ENCODE measurements around the gene SLC30A7. TPM values are rescaled to one million over a fixed set of nuclear protein-coding genes. Genes with fewer than 3 reads are reported as not detected.
A peak's percentile ranks its signal among the peaks of the same experiment; 100 is the strongest.

SLC30A7 gene
- total and polyA plus RNA-seq, 2 of the 13 experiments (the other 11 are each of a cell fraction or from before 2014, with no cell fraction given), result 8.3 to 40.8 TPM

- no peak for TF ChIP-seq ZNF713 (CRISPR knock-in tag; IDR thresholded peaks at IDR 0.05)
- no peak for TF ChIP-seq MAFK (conservative IDR thresholded peaks at IDR 0.05 in 1 of 2, IDR thresholded peaks at IDR 0.05 in 1 of 2; ENCODE audit: low read length in 2 of 2)
- no peak for TF ChIP-seq CREM (IDR thresholded peaks at IDR 0.05)
- no peak for TF ChIP-seq CREM (CRISPR knock-in tag; IDR thresholded peaks at IDR 0.05)
- TF ChIP-seq TBP (CRISPR knock-in tag; IDR thresholded peaks at IDR 0.05), result no peak
- TF ChIP-seq PAF1 (CRISPR knock-in tag; IDR thresholded peaks at IDR 0.05), result no peak
- TF ChIP-seq RCOR2 (CRISPR knock-in tag; IDR thresholded peaks at IDR 0.05), result no peak
- TF ChIP-seq FOXA1 (IDR thresholded peaks at IDR 0.05), result no peak
- TF ChIP-seq FOXA1 (CRISPR knock-in tag; IDR thresholded peaks at IDR 0.05), result no peak
- 0 out of 2 replicates have a peak, but pooled peaks have one; percentile 25 for TF ChIP-seq SNAPC4 (CRISPR knock-in tag; IDR thresholded peaks at IDR 0.05)
- TF ChIP-seq ZNF792 (CRISPR knock-in tag; IDR thresholded peaks at IDR 0.05), result no peak
- TF ChIP-seq, protein P1, sequence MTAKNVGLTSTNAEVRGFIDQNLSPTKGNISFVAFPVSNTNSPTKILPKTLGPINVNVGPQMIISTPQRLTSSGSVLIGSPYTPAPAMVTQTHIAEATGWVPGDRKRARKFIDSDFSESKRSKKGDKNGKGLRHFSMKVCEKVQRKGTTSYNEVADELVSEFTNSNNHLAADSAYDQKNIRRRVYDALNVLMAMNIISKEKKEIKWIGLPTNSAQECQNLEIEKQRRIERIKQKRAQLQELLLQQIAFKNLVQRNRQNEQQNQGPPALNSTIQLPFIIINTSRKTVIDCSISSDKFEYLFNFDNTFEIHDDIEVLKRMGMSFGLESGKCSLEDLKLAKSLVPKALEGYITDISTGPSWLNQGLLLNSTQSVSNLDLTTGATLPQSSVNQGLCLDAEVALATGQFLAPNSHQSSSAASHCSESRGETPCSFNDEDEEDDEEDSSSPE (CRISPR knock-in tag; IDR thresholded peaks at IDR 0.05), result no peak; the same call in 1 of the 2 replicates
- TF ChIP-seq TOE1 (CRISPR knock-in tag; IDR thresholded peaks at IDR 0.05), result no peak
- TF ChIP-seq ZNF101 (CRISPR knock-in tag; IDR thresholded peaks at IDR 0.05; ENCODE audit: borderline replicate concordance, low read depth), result no peak
- no peak for TF ChIP-seq ZNF160 (CRISPR knock-in tag; IDR thresholded peaks at IDR 0.05)
- no peak for TF ChIP-seq ONECUT2 (CRISPR knock-in tag; IDR thresholded peaks at IDR 0.05)
- TF ChIP-seq STAG1 (CRISPR knock-in tag; IDR thresholded peaks at IDR 0.05), result no peak
- peak; percentile 65; the same call in 1 of the 2 replicates for TF ChIP-seq PATZ1 (CRISPR knock-in tag; IDR thresholded peaks at IDR 0.05)
- no peak for TF ChIP-seq ZNF766 (CRISPR knock-in tag; IDR thresholded peaks at IDR 0.05; ENCODE audit: borderline replicate concordance)
- no peak for TF ChIP-seq JDP2 (CRISPR knock-in tag; IDR thresholded peaks at IDR 0.05; ENCODE audit: borderline replicate concordance)
- no peak for TF ChIP-seq ZNF614 (CRISPR knock-in tag; IDR thresholded peaks at IDR 0.05; ENCODE audit: borderline replicate concordance)
- TF ChIP-seq ZNF432 (CRISPR knock-in tag; IDR thresholded peaks at IDR 0.05; ENCODE audit: borderline replicate concordance), result no peak
- no peak for TF ChIP-seq REPIN1 (CRISPR knock-in tag; IDR thresholded peaks at IDR 0.05; ENCODE audit: borderline replicate concordance, low read depth)
- no peak for TF ChIP-seq ZNF317 (CRISPR knock-in tag; IDR thresholded peaks at IDR 0.05)
These were observed at the start of gene SLC30A7 (continued) for GRCh38 chr1:100895540-100896480.
